ENCODE data around the gene RNF123. TPM values are rescaled to one million over a fixed set of nuclear protein-coding genes. Genes with fewer than 3 reads are reported as not detected.

Gene RNF123
- polyA plus RNA-seq, 1 of the 3 experiments (the other 2 are of a cell fraction), result 48.1 TPM

- H3K4me2 ChIP-seq, result no peak overlapping the region
Observed at GRCh38 chr3:49647741-49648140, 41.6 kb upstream of the RNF123 start.

More at GRCh38 chr3:49647741-49648140, 41.6 kb upstream of the RNF123 start:
- H4K20me1 ChIP-seq (ENCODE audit: insufficient read depth), result no peaks in the 10 kb centered on the region
- POLR2A ChIA-PET, result no interaction called here
- H3K79me2 ChIP-seq (ENCODE audit: insufficient read depth), result no peaks in the 10 kb centered on the region
- no peaks in the 10 kb centered on the region for H3K36me3 ChIP-seq (replicated peaks in 1 of 2; ENCODE audit: control insufficient read depth in 1 of 2, insufficient read depth in 2 of 2, low read length in 1 of 2)
- H3F3A ChIP-seq (replicated peaks; ENCODE audit: insufficient read depth), result no peaks in the 10 kb centered on the region
- CTCF ChIA-PET, result interaction anchor here (1.8 to 3.5 kb wide), 2 partner anchors 24 to 108 kb away, joined by 7 to 19 read pairs; no protein-coding TSS in a partner anchor
- H3K9me3 ChIP-seq, result no peaks in the 10 kb centered on the region
- TF ChIP-seq EP300 (IDR thresholded peaks at IDR 0.05; ENCODE audit: borderline replicate concordance in 1 of 2, low read depth in 1 of 2, low read length in 1 of 2), result no peak
- TF ChIP-seq NFIC (IDR thresholded peaks at IDR 0.05; ENCODE audit: borderline replicate concordance), result no peak
- no peak for TF ChIP-seq USF2 (IDR thresholded peaks at IDR 0.05; ENCODE audit: borderline replicate concordance, low read depth, low read length)
- TF ChIP-seq RFX5 (IDR thresholded peaks at IDR 0.05; ENCODE audit: low read length), result no peak
- TF ChIP-seq ZBTB33 (IDR thresholded peaks at IDR 0.05; ENCODE audit: borderline replicate concordance, low read depth), result no peak
- no peak for TF ChIP-seq SIN3A (IDR thresholded peaks at IDR 0.05; ENCODE audit: borderline replicate concordance, low read depth, low read length)
- TF ChIP-seq CHD2 (IDR thresholded peaks at IDR 0.05; ENCODE audit: low read length, partially characterized antibody), result no peak
- no peak for TF ChIP-seq REST (IDR thresholded peaks at IDR 0.05; ENCODE audit: low read depth, low read length)
- no peak for TF ChIP-seq CTCF (IDR thresholded peaks at IDR 0.05)
- TF ChIP-seq FOXM1 (IDR thresholded peaks at IDR 0.05; ENCODE audit: low read depth), result no peak
- TF ChIP-seq TCF12 (IDR thresholded peaks at IDR 0.05), result no peak
- TF ChIP-seq GABPA (IDR thresholded peaks at IDR 0.05; ENCODE audit: low read depth), result no peak
- no peak for TF ChIP-seq MAX (IDR thresholded peaks at IDR 0.05; ENCODE audit: low read depth)
- TF ChIP-seq TEAD4 (IDR thresholded peaks at IDR 0.05; ENCODE audit: borderline replicate concordance, insufficient read depth), result no peak
- TF ChIP-seq POLR2AphosphoS5 (IDR thresholded peaks at IDR 0.05; ENCODE audit: low read depth, low read length), result no peak
- TF ChIP-seq PBX3 (IDR thresholded peaks at IDR 0.05), result no peak
- no peak for TF ChIP-seq ELF1 (IDR thresholded peaks at IDR 0.05)
- WGBS (ENCODE audit: low lambda C conversion rate), result 75% methylated on average over 2 of the region's 2 CpGs
- DNase-seq, result no peak
- no peaks in the 10 kb centered on the region for H3K27me3 ChIP-seq (ENCODE audit: insufficient read depth)
- H3K9ac ChIP-seq, result no peak overlapping the region
- H3K4me1 ChIP-seq (ENCODE audit: control insufficient read depth in 1 of 2, insufficient read depth in 2 of 2, low read depth in 1 of 2, low read length in 1 of 2), result peaks cover 0 to 9% of the 10 kb centered on the region in 2 experiments; a peak in 1 of 4 replicates
- no peak overlapping the region for H3K4me3 ChIP-seq (ENCODE audit: low read depth in 2 of 2, low read length in 1 of 2)
- no peak overlapping the region; a peak in 1 of 4 replicates for H3K27ac ChIP-seq (ENCODE audit: low read depth in 2 of 2, low read length in 1 of 2)
- H2AFZ ChIP-seq (ENCODE audit: low read depth), result no peak overlapping the region
- H3K9me2 ChIP-seq, result no peaks in the 10 kb centered on the region

Measured in SK-N-SH (cell line).